Right renal pelvis (tissue), 4 donors: ENCODE data around the gene TOM1L2. TPM values are rescaled to one million over a fixed set of nuclear protein-coding genes. Genes with fewer than 3 reads are reported as not detected.

Experiments
- DNase-seq, 4 donors: peaks; one replicate each; pipeline ENCODE4 v3.0.0-alpha.2; 2013; ENCODE audit warnings: low read depth in 4 of 4, low spot score in 3 of 4, missing footprints in 1 of 4
- polyA plus RNA-seq, 4 donors: library from polyadenylated mRNA; unstranded; fragments of 120-200 nt; gene quantifications; one replicate each; pipeline ENCODE4 v1.2.1, GENCODE V29; 2013; ENCODE audit not compliant: insufficient read length in 4 of 4

The TOM1L2 gene
- 10 to 100 TPM; 35.4 to 40.2 (median 37.6) TPM for polyA plus RNA-seq

GRCh38 chr17:17972126-17972951 is at the start of gene TOM1L2, which contains the start of gene DRC3:
Gene TOM1L2, minus strand, starts transcription at chr17:17972400. Its CDS starts 87 bp downstream, at chr17:17972313.
Gene DRC3, plus strand, starts transcription at chr17:17972862. Its CDS starts 4,737 bp downstream, at chr17:17977599.
- peak; percentile 99 to 100 (median 100) for DNase-seq

- no peak for DNase-seq
Observed at GRCh38 chr17:18021372-18021771, 49.2 kb upstream of the TOM1L2 start.

- DNase-seq, result no peak
Observed at GRCh38 chr17:18020971-18021370, 48.8 kb upstream of the TOM1L2 start.

- no peak for DNase-seq
Observed at GRCh38 chr17:18019838-18020154, 47.6 kb upstream of the TOM1L2 start.

GRCh38 chr17:18018411-18018921 is 46.3 kb upstream of the TOM1L2 start:
- no peak for DNase-seq

GRCh38 chr17:18017958-18018357 is 45.8 kb upstream of the TOM1L2 start:
- DNase-seq, result no peak

- DNase-seq, result no peak
Observed at GRCh38 chr17:18016426-18016825, 44.2 kb upstream of the TOM1L2 start.

- DNase-seq, result no peak
Observed at GRCh38 chr17:18015593-18015992, 43.4 kb upstream of the TOM1L2 start.

- no peak for DNase-seq
Observed at GRCh38 chr17:18014006-18014405, 41.8 kb upstream of the TOM1L2 start.

GRCh38 chr17:18011286-18011685 is 39.1 kb upstream of the TOM1L2 start:
- DNase-seq, result no peak

- DNase-seq, result no peak
Observed at GRCh38 chr17:18009609-18010420, 37.6 kb upstream of the TOM1L2 start.

- DNase-seq, result no peak
Observed at GRCh38 chr17:18008496-18009268, 36.5 kb upstream of the TOM1L2 start.

GRCh38 chr17:18006495-18007239 is 34.5 kb upstream of the TOM1L2 start:
- no peak for DNase-seq

- DNase-seq, result no peak
Observed at GRCh38 chr17:18005496-18005895, 33.3 kb upstream of the TOM1L2 start.

- DNase-seq, result no peak
Observed at GRCh38 chr17:18004884-18005305, 32.7 kb upstream of the TOM1L2 start.

- DNase-seq, result no peak
Observed at GRCh38 chr17:18004345-18004744, 32.1 kb upstream of the TOM1L2 start.

- DNase-seq, result no peak
Observed at GRCh38 chr17:18002171-18002570, 30.0 kb upstream of the TOM1L2 start.

- DNase-seq, result no peak
Observed at GRCh38 chr17:18000030-18000408, 27.8 kb upstream of the TOM1L2 start.

GRCh38 chr17:17999364-18000029 is 27.3 kb upstream of the TOM1L2 start:
- DNase-seq, result no peak
